Tibial artery (tissue), 4 donors: ENCODE results near the gene PIH1D1.

Experiments used
- DNase-seq, 2 donors: peaks; one replicate each; pipeline ENCODE4 v3.0.0-alpha.2; 2019
- H3K27ac ChIP-seq, 2 donors: fragments of 200-600 bp; sonication (generic) in 1 of 2; 1 replicate in 1 of 2; 2 replicates in 1 of 2; pipeline ENCODE4 v1.5.1; 2018 to 2019; ENCODE audit warnings: mild to moderate bottlenecking in 1 of 2
- H3K27me3 ChIP-seq, 2 donors: fragments of 200-600 bp; sonication (generic) in 1 of 2; one replicate each; pipeline versions ENCODE4 v1.5.1 to v1.6.0; 2016 to 2019
- H3K36me3 ChIP-seq, 3 donors: fragments of 200-600 bp; sonication (generic) in 2 of 3; one replicate each; pipeline ENCODE4 v1.5.1; 2016 to 2019; ENCODE audit warnings: mild to moderate bottlenecking in 2 of 3
- H3K4me1 ChIP-seq, 4 donors: fragments of 200-600 bp; sonication (generic) in 2 of 4; 1 replicate in 3 of 4; 2 replicates in 1 of 4; pipeline ENCODE4 v1.5.1; 2016 to 2019
- H3K4me3 ChIP-seq, 2 donors: fragments of 200-600 bp; sonication (generic) in 1 of 2; 1 replicate in 1 of 2; 2 replicates in 1 of 2; pipeline ENCODE4 v1.5.1; 2018 to 2019; ENCODE audit warnings: mild to moderate bottlenecking in 2 of 2
- H3K9me3 ChIP-seq, 3 donors: fragments of 200-600 bp; sonication (generic) in 1 of 3; one replicate each; pipeline ENCODE4 v1.5.1; 2016 to 2019
- intact Hi-C: fragments of 100-400 bp; cut with DNase I; formaldehyde crosslinking; loops from one replicate; pipeline ENCODE4 v1.15.0; 2023; ENCODE audit warnings: low total_unique reads
- TF ChIP-seq, protein P1 (sequence below), 2 experiments: fragments of 200-600 bp in 1 of 2; fragments of 450-650 bp in 1 of 2; IDR thresholded peaks; one replicate each; pipeline ENCODE4 v1.5.1; 2017 to 2019; ENCODE audit warnings: antibody characterized with exemption in 2 of 2, mild to moderate bottlenecking in 1 of 2, moderate library complexity in 1 of 2

PIH1D1 gene

DNA sequence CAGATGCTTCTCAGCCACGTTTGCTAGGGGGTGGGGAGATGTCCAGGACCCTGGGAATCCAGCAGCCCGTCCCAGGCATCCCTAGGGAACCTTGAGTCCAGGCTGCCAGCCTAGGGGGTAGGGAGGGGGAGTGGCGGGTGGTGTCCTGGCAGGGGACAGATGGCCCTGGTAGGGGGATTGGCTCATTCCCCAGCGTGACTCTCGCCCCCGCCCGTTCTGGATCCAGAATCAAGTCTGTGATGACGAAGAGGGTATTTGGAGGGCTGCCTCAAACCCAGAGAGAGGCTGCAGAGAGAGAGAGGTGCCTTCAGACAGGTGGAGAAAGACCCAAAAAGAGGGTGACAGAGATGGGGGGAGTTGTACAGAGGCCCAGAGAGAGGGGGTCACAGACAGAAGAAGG lies 14.4 kb downstream of the PIH1D1 start:
- H3K36me3 ChIP-seq: no peaks in the 10 kb centered on the region
- H3K4me1 ChIP-seq: peaks cover 0 to 20% (median 5%) of the 10 kb centered on the region in 4 donors
- peaks cover 0 to 98% of the 10 kb centered on the region in 2 donors for H3K27me3 ChIP-seq
- H3K27ac ChIP-seq: no peak overlapping the region
- intact Hi-C loops: no loop called here
- no peak for DNase-seq
- TF ChIP-seq, protein P1, sequence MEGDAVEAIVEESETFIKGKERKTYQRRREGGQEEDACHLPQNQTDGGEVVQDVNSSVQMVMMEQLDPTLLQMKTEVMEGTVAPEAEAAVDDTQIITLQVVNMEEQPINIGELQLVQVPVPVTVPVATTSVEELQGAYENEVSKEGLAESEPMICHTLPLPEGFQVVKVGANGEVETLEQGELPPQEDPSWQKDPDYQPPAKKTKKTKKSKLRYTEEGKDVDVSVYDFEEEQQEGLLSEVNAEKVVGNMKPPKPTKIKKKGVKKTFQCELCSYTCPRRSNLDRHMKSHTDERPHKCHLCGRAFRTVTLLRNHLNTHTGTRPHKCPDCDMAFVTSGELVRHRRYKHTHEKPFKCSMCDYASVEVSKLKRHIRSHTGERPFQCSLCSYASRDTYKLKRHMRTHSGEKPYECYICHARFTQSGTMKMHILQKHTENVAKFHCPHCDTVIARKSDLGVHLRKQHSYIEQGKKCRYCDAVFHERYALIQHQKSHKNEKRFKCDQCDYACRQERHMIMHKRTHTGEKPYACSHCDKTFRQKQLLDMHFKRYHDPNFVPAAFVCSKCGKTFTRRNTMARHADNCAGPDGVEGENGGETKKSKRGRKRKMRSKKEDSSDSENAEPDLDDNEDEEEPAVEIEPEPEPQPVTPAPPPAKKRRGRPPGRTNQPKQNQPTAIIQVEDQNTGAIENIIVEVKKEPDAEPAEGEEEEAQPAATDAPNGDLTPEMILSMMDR (IDR thresholded peaks at IDR 0.05): no peak
- no peak overlapping the region for H3K4me3 ChIP-seq
- H3K9me3 ChIP-seq: no peaks in the 10 kb centered on the region

DNA sequence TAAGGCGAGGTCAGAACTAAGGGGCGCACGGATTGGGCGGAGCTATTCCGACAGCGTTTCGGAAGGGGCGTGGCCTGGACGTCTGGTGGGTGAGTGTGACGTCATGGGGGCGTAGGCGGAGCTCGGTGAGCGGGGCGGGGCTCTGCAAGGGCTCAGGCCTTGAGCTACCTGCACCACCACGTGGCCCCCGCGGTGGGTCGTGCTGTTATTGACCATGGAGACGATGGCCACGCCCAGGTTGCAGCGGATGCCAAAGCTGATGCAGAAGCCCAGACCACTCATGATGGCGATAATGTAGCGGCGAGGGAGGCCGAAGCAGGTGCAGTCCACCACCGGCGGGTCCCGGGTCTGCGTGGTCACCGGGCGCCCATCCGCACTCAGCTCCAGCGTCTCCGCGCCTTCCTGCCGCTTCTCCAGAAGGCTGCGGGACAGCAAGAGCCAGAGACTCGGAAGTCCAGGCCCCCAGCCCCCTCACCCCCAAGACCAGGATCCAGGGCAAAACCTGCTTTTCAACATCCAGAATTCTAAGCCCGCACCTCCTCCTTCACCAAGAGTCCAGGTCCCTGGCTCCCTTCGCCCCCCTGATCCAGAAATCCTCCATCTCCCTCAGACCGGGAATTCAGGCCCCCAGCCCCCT lies 15.1 kb downstream of the PIH1D1 start:
- Histone ChIP-seq H3K36me3 (no peaks in the 10 kb centered on the region), H3K27me3 (peaks cover 0 to 100% of the 10 kb centered on the region in 2 donors), H3K27ac (no peak overlapping the region), H3K4me1 (peaks cover 0 to 15% (median 3%) of the 10 kb centered on the region in 4 donors), H3K4me3 (no peak overlapping the region), H3K9me3 (no peaks in the 10 kb centered on the region)
- no peak for DNase-seq
- intact Hi-C loops: no loop called here
- TF ChIP-seq, protein P1 (IDR thresholded peaks at IDR 0.05): no peak

DNA sequence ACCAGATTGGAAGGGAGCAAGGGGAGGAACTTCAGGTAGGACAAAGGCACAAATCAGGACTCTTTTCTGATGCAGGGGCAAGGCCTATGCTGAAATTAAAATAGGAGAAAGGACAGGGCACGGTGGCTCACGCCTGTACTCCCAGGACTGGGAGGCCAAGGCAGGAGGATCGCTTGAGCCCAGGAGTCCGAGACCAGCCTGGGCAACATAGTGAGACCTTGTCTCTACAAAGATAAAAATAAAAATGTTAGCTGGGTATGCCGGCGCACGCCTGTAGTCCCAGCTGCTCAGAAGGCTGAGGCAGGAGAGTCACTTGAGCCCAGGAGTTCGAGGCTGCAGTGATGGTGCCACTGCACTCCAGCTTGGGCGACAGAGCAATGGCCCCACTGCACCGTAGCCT lies 15.9 kb downstream of the PIH1D1 start:
- TF ChIP-seq, protein P1 (IDR thresholded peaks at IDR 0.05): no peak
- DNase-seq: no peak
- peaks cover 0 to 10% (median 0%) of the 10 kb centered on the region in 4 donors for H3K4me1 ChIP-seq
- H3K27me3 ChIP-seq: peaks cover 0 to 100% of the 10 kb centered on the region in 2 donors
- intact Hi-C loops: no loop called here
- H3K9me3 ChIP-seq: no peaks in the 10 kb centered on the region
- no peak overlapping the region for H3K27ac ChIP-seq
- H3K4me3 ChIP-seq: no peak overlapping the region
- H3K36me3 ChIP-seq: no peaks in the 10 kb centered on the region

DNA sequence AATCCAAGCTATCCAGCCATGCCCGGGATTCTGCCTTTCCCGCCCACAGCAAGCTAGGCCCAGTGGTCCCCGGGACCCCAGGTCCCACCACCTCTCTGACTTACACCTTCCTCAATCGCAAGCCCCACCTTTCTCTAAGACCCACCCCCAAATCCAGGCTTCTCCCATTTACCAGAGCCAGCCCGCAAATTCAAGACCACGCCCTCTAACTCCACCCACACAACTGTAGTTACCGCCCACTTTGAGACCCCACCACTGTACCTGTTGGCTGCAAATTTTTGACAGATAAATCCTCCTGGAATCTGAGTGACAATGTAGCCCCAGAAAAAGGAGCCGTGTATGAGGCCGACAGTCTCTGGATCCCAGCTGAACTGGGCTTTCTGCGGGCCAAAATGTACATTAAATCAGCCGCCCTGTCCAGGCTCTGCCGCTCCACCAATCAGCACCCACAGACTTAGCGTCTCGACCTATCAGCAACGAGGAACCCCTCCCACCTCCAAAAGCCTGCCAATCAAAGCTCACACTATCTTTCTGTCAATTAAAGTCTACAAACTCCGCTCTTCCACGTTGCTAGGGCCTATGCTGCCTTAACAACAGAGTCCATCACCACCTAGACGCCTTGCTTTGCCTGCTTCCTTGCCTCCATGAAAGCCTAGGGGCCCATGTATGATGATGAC lies 16.6 kb downstream of the PIH1D1 start:
- Histone ChIP-seq H3K27me3 (peaks cover 0 to 100% of the 10 kb centered on the region in 2 donors), H3K4me1 (peaks cover 0 to 10% (median 0%) of the 10 kb centered on the region in 4 donors), H3K36me3 (no peaks in the 10 kb centered on the region), H3K9me3 (no peaks in the 10 kb centered on the region), H3K27ac (no peak overlapping the region), H3K4me3 (no peak overlapping the region)
- no peak for DNase-seq
- TF ChIP-seq, protein P1 (IDR thresholded peaks at IDR 0.05): no peak
- intact Hi-C loops: loop anchor here (5.0 kb wide), 1 partner anchor 38 kb away; no protein-coding TSS in a partner anchor

DNA sequence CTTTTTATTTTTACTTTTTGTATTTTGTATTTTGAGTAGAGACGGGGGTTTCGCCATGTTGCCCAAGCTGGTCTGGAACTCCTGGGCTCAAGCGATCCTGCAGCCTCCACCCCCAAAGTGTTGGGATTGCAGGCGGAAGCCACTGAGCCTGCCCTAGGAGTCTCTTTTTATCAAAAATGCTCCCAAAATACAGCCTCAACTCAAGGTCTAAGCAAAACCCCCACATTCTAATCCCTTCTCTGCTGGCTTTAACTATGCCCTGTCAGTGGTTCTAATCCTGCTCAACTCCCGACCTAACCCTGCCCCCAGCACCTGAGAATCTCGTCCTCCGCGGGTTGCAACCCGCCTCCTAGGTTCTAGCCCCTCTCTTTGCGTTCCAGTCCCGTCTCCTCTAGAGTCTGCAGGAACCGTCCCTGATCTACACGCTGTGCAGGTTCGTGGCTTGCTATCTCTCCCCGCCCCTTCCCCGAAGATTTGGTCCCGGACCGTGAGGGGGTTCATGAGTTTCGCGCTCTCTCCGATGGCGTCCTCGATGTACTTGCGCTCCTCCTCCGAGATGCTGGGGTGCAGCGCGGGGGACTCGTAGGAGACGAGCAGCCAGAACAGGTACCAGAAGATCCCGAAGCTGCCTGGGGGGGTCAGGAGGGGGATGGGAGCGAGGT lies 18.2 kb downstream of the PIH1D1 start:
- Histone ChIP-seq H3K4me1 (peaks cover 0 to 16% (median 2%) of the 10 kb centered on the region in 4 donors), H3K4me3 (no peak overlapping the region), H3K27ac (no peak overlapping the region), H3K9me3 (no peaks in the 10 kb centered on the region), H3K27me3 (peaks cover 0 to 100% of the 10 kb centered on the region in 2 donors), H3K36me3 (no peaks in the 10 kb centered on the region)
- no peak for DNase-seq
- intact Hi-C loops: loop anchor here (5.0 kb wide), 1 partner anchor 36 kb away; no protein-coding TSS in a partner anchor
- TF ChIP-seq, protein P1 (IDR thresholded peaks at IDR 0.05): no peak
